DOHH2 (cell line): Measurements from ENCODE around the gene SFTA2.

Experiments used
- H3F3A ChIP-seq: fragments of 200-600 bp; sonication (generic), shearing (Covaris generic); 2 replicates; pipeline ENCODE4 v1.6.0; 2016; ENCODE audit warnings: antibody characterized with exemption, mild to moderate bottlenecking; ENCODE audit not compliant: control insufficient read depth, insufficient read depth
- H3K27ac ChIP-seq: fragments of 200-600 bp; sonication (generic); 2 replicates; pipeline ENCODE4 v1.5.1; 2014; ENCODE audit warnings: low read depth, mild to moderate bottlenecking, low read length, moderate library complexity
- H3K27me3 ChIP-seq: fragments of 200-600 bp; sonication (generic); 2 replicates; pipeline ENCODE4 v1.6.1; 2014; ENCODE audit warnings: mild to moderate bottlenecking, low read length, mixed read lengths; ENCODE audit not compliant: control insufficient read depth
- H3K36me3 ChIP-seq: fragments of 200-600 bp; sonication (generic); 2 replicates; pipeline ENCODE4 v1.6.1; 2014; ENCODE audit warnings: mild to moderate bottlenecking, low read length, moderate library complexity, mixed read lengths; ENCODE audit not compliant: control insufficient read depth
- H3K4me1 ChIP-seq: fragments of 200-600 bp; sonication (generic); 2 replicates; pipeline ENCODE4 v1.6.1; 2014; ENCODE audit warnings: mild to moderate bottlenecking, low read length, mixed read lengths; ENCODE audit not compliant: control insufficient read depth
- H3K4me2 ChIP-seq: fragments of 200-600 bp; sonication (generic); 2 replicates; pipeline ENCODE4 v1.6.0; 2014; ENCODE audit warnings: mild to moderate bottlenecking, low read length, moderate library complexity
- H3K4me3 ChIP-seq: fragments of 200-600 bp; sonication (generic); 2 replicates; pipeline ENCODE4 v1.5.1; 2014; ENCODE audit warnings: mild to moderate bottlenecking, low read length, mixed read lengths
- H3K79me2 ChIP-seq: fragments of 200-600 bp; sonication (generic); 2 replicates; pipeline ENCODE4 v1.6.1; 2014; ENCODE audit warnings: mild to moderate bottlenecking, low read length, mixed read lengths; ENCODE audit not compliant: control insufficient read depth
- H3K9me2 ChIP-seq: fragments of 200-600 bp; sonication (generic); replicated peaks from 2 replicates; pipeline ENCODE4 v1.6.1; 2014; ENCODE audit warnings: mild to moderate bottlenecking, low read length, mixed read lengths; ENCODE audit not compliant: control insufficient read depth
- H3K9me3 ChIP-seq: fragments of 200-600 bp; sonication (generic); 2 replicates; pipeline ENCODE4 v1.6.1; 2014; ENCODE audit warnings: antibody characterized with exemption, low read length, mixed read lengths; ENCODE audit not compliant: control insufficient read depth, insufficient read depth
- H4K20me1 ChIP-seq: fragments of 200-600 bp; sonication (generic); 2 replicates; pipeline ENCODE4 v1.6.0; 2014; ENCODE audit warnings: low read depth, mild to moderate bottlenecking, antibody characterized with exemption, low read length, moderate library complexity; ENCODE audit not compliant: control insufficient read depth, insufficient read depth
- CTCF ChIP-seq: fragments of 200-600 bp; sonication (generic); IDR thresholded peaks from one replicate; pipeline ENCODE4 v1.5.1; 2014; ENCODE audit warnings: antibody characterized with exemption, mild to moderate bottlenecking, low read depth, low read length; ENCODE audit not compliant: poor library complexity, severe bottlenecking
- EZH2phosphoT487 ChIP-seq: fragments of 200-600 bp; sonication (generic); IDR thresholded peaks from 2 replicates; pipeline ENCODE4 v1.6.1; 2017; ENCODE audit warnings: borderline replicate concordance, mild to moderate bottlenecking, antibody characterized with exemption, low read length, moderate library complexity, mixed read lengths

The SFTA2 gene

GRCh38 chr6:30947231-30947630 is 15.3 kb upstream of the SFTA2 start:
- Histone ChIP-seq H3K4me1 (no peaks in the 10 kb centered on the region), H4K20me1 (no peaks in the 10 kb centered on the region), H3K9me2 (no peaks in the 10 kb centered on the region), H3K4me2 (no peak overlapping the region), H3K79me2 (no peaks in the 10 kb centered on the region), H3K4me3 (no peak overlapping the region), H3F3A (no peaks in the 10 kb centered on the region), H3K27ac (no peak overlapping the region), H3K36me3 (no peaks in the 10 kb centered on the region), H3K27me3 (peaks cover 35% of the 10 kb centered on the region), H3K9me3 (no peaks in the 10 kb centered on the region)
- no peak for TF ChIP-seq EZH2phosphoT487
- no peak for TF ChIP-seq CTCF

GRCh38 chr6:30945281-30945680 is 13.3 kb upstream of the SFTA2 start:
- no peaks in the 10 kb centered on the region for H3K9me2 ChIP-seq
- no peaks in the 10 kb centered on the region for H3K9me3 ChIP-seq
- no peak overlapping the region for H3K4me2 ChIP-seq
- H3F3A ChIP-seq, result no peaks in the 10 kb centered on the region
- H3K36me3 ChIP-seq, result no peaks in the 10 kb centered on the region
- H4K20me1 ChIP-seq, result no peaks in the 10 kb centered on the region
- H3K27ac ChIP-seq, result no peak overlapping the region
- no peaks in the 10 kb centered on the region for H3K79me2 ChIP-seq
- no peaks in the 10 kb centered on the region for H3K4me1 ChIP-seq
- TF ChIP-seq CTCF (no peak), EZH2phosphoT487 (no peak)
- no peak overlapping the region for H3K4me3 ChIP-seq
- peaks cover 29% of the 10 kb centered on the region; the same call in 1 of the 2 replicates for H3K27me3 ChIP-seq

GRCh38 chr6:30944051-30944450 is 12.1 kb upstream of the SFTA2 start:
- Histone ChIP-seq H3K9me2 (no peaks in the 10 kb centered on the region), H3K9me3 (no peaks in the 10 kb centered on the region), H3K27me3 (peaks cover 34% of the 10 kb centered on the region; the same call in 1 of the 2 replicates), H3K79me2 (no peaks in the 10 kb centered on the region), H3K4me2 (no peak overlapping the region), H3K4me1 (no peaks in the 10 kb centered on the region), H3K36me3 (no peaks in the 10 kb centered on the region), H3F3A (no peaks in the 10 kb centered on the region), H3K27ac (no peak overlapping the region), H4K20me1 (no peaks in the 10 kb centered on the region), H3K4me3 (no peak overlapping the region)
- TF ChIP-seq EZH2phosphoT487 (no peak), CTCF (no peak)
